ENCODE results near the gene IL15.

- TF ChIP-seq CTCF (conservative IDR thresholded peaks at IDR 0.05; ENCODE audit: low read length), result peak; percentile 60
- no peak for TF ChIP-seq EZH2phosphoT487 (IDR thresholded peaks at IDR 0.05; ENCODE audit: borderline replicate concordance)
These were observed 17.7 kb downstream of the IL15 start for GRCh38 chr4:141654098-141654497.

Data from Loucy (cell line).